GM13977 (cell line): Measurements from ENCODE around the gene OR9Q2.

Experiments used
- DNase-seq: peaks from one replicate; pipeline ENCODE4 v3.0.0; 2012; ENCODE audit warnings: low spot score
- in situ Hi-C: fragments of 300-500 bp; cut with MboI; formaldehyde crosslinking; loops from one replicate; pipeline ENCODE4 v1.12.0; 2022; ENCODE audit warnings: low sequenced_read_pairs, low pct_unique_long_range_greater_than_20kb, mixed read lengths, inconsistent platforms; ENCODE audit not compliant: unreplicated experiment
- TF ChIP-seq, protein P1 (sequence below): IDR thresholded peaks from 2 replicates; pipeline ENCODE4 v1.5.1; 2012; ENCODE audit warnings: mild to moderate bottlenecking, control low read depth; ENCODE audit not compliant: insufficient read depth; ENCODE audit errors: extremely low read depth, missing control alignments

The OR9Q2 gene, protein sequence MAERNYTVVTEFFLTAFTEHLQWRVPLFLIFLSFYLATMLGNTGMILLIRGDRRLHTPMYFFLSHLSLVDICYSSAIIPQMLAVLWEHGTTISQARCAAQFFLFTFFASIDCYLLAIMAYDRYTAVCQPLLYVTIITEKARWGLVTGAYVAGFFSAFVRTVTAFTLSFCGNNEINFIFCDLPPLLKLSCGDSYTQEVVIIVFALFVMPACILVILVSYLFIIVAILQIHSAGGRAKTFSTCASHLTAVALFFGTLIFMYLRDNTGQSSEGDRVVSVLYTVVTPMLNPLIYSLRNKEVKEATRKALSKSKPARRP

DNA sequence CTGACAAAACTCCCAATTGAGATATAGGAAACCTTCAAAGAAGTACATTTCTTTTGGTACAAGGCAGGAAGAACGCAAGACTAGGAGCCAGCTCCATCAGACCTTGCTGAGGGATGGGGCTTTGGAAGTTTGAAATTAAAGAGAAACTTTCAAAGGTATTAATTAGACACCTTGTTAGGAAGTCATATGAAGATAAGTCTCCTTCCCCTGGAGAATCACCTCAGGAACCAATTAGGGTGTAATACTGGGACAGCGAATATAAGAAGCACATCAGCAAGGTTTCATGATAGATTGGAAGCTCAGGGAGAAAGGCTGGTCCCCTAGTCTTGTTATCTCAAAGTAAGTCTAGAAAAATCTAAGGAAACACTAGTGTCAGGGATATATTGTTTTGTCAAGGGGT lies at the start of gene OR9Q2:
Gene OR9Q2, plus strand, starts transcription at position 301 of the 400 bp plus-strand sequence. CDS start 1,421 bp downstream, outside the sequence.
- in situ Hi-C loops: no loop called here
- no peak for DNase-seq
- TF ChIP-seq, protein P1, sequence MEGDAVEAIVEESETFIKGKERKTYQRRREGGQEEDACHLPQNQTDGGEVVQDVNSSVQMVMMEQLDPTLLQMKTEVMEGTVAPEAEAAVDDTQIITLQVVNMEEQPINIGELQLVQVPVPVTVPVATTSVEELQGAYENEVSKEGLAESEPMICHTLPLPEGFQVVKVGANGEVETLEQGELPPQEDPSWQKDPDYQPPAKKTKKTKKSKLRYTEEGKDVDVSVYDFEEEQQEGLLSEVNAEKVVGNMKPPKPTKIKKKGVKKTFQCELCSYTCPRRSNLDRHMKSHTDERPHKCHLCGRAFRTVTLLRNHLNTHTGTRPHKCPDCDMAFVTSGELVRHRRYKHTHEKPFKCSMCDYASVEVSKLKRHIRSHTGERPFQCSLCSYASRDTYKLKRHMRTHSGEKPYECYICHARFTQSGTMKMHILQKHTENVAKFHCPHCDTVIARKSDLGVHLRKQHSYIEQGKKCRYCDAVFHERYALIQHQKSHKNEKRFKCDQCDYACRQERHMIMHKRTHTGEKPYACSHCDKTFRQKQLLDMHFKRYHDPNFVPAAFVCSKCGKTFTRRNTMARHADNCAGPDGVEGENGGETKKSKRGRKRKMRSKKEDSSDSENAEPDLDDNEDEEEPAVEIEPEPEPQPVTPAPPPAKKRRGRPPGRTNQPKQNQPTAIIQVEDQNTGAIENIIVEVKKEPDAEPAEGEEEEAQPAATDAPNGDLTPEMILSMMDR: no peak

DNA sequence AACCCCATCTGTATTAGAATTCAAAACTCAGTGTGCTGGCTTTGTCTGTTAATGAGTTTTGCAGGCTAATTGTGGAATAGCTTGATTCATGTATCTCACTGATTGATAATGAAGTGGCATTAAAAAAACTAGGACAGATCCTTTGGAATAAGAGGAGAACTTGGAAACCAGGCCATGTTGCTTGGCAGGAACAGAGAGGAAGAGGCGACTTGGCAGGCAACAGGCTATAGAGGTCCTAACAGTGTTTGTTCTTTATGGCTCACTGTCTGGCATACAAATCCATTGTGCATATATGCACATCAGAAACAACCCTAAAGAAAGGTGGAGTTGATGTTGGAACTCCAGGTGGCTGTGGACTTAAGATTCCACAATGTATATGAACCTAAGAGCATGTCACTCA lies 46.1 kb upstream of the OR9Q2 start:
- in situ Hi-C loops: no loop called here
- DNase-seq: no peak
- TF ChIP-seq, protein P1: no peak

DNA sequence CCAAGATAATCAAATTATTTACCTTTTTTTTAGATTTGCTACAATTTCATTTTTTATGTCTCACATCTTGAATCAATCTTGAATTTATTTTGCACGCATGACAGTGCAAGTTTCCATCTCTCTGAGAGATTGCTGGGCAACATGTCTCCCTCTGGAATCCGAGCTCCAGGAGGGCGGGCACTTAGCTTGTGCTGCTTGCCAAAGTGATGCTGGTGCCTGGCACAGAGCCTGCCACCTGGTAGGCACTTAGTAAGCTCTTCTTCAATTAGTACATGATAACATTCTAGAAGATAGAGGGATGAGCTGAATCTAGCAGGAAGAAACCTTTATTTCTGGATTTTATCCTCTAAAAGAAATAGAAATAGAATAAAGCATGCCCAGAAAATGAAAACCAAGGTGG lies 36.1 kb upstream of the OR9Q2 start:
- TF ChIP-seq, protein P1: no peak
- in situ Hi-C loops: no loop called here
- no peak for DNase-seq

DNA sequence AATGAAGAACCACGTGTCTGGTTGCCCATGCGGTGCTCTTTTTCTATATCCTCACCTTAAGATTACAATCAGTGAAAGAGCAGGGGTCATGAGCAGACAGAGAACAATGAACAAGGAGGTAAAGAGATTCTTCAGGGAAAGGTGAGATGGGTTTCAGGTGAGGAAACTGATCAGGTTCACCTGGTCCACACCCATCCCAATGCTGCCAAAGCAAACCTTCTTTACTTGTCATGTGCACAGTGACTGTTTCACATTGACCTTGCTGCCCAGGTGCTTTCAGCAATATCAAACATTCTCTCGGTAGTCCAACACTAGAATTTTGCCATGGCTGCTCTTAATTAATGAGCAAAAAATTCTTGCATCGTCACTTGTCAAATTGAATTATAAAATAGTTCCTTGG lies 24.5 kb upstream of the OR9Q2 start:
- in situ Hi-C loops: no loop called here
- TF ChIP-seq, protein P1: no peak
- DNase-seq: no peak

DNA sequence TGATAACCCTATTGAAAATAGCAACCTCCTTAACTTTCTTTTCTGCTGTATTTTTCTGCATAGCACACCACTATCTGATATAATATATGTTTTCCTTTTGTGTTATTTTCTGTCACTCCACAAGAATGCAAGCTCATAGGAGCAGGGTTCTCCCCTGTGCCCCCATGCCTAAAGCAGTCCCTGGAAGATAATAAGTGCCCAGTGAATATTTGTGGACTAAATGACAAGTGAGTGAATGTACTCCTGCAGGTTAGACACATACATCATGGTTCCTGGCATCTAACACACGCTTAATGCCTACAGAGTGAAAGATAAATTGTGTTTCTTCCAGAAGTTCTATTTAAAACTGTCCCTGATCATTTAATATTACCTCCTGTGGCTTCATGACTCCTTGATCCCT lies 23.9 kb upstream of the OR9Q2 start:
- in situ Hi-C loops: no loop called here
- DNase-seq: no peak
- TF ChIP-seq, protein P1: no peak

DNA sequence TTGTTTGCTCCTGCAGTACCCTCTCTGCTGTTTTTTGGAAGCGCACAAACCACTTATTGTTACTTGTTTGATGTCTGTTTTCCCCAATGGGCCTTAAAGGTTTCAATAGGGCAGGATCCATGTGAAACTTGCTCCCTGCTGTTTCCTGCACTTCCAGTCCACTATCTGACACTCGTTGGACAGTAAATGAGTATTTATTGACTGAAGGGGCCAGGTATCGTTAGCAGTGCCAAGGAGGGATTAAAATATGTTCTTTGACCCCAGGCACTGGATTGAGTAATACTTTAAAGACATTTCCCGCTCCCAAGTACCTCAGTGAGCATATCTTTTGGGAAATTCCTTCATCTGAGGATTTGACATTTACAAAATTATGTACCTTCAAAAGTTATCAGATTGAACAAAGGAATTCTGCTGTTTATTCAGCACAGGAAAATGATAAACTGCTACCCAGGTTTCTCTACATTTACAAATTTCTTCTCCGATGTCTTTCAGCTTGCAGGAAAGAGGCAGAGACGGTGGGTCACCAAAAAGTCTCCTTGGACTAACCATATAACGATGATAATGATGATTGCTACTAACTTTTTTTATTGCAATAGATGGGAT lies 23.3 kb upstream of the OR9Q2 start:
- TF ChIP-seq, protein P1: no peak
- in situ Hi-C loops: no loop called here
- DNase-seq: no peak
